Upper lobe of left lung (tissue), 6 donors: ENCODE measurements around the gene COL15A1. TPM values are rescaled to one million over a fixed set of nuclear protein-coding genes. Genes with fewer than 3 reads are reported as not detected.
A peak's percentile ranks its signal among the peaks of the same experiment; 100 is the strongest.

Source experiments
- ATAC-seq, 2 donors: fragments of 200-7000 bp; cut with Tn5 transposase; one replicate each; pipeline ENCODE4 v1.9.1; 2022; ENCODE audit warnings: mild to moderate bottlenecking in 2 of 2, moderate library complexity in 2 of 2; ENCODE audit not compliant: low FRiP score in 2 of 2
- DNase-seq, 2 donors: peaks; one replicate each; pipeline ENCODE4 v3.0.0-alpha.2; 2019 to 2020
- H3K27ac ChIP-seq, 4 donors: fragments of 200-600 bp; sonication (generic); one replicate each; pipeline ENCODE4 v1.5.1; 2016 to 2019
- H3K27me3 ChIP-seq, 4 donors: fragments of 200-600 bp; sonication (generic); one replicate each; pipeline ENCODE4 v1.5.1; 2017 to 2019
- H3K36me3 ChIP-seq, 4 donors: fragments of 200-600 bp; sonication (generic); one replicate each; pipeline ENCODE4 v1.5.1; 2016 to 2019
- H3K4me1 ChIP-seq, 4 donors: fragments of 200-600 bp; sonication (generic); one replicate each; pipeline ENCODE4 v1.5.1; 2018 to 2019
- H3K4me3 ChIP-seq, 4 donors: fragments of 200-600 bp; sonication (generic); one replicate each; pipeline ENCODE4 v1.5.1; 2017 to 2019; ENCODE audit warnings: mild to moderate bottlenecking in 2 of 4, moderate library complexity in 1 of 4
- H3K9me3 ChIP-seq, 4 donors: fragments of 200-600 bp; sonication (generic); one replicate each; pipeline ENCODE4 v1.5.1; 2018 to 2019
- CTCF ChIP-seq, 6 experiments: fragments of 450-650 bp in 4 of 6; fragments of 200-600 bp in 2 of 6; sonication (generic) in 2 of 6; IDR thresholded peaks; one replicate each; pipeline ENCODE4 v1.5.1; 2016 to 2019; ENCODE audit warnings: antibody characterized with exemption in 6 of 6
- EP300 ChIP-seq, 4 donors: sonication (generic); formaldehyde crosslinking; IDR thresholded peaks; one replicate each; pipeline ENCODE4 v1.5.1; 2017; ENCODE audit warnings: antibody characterized with exemption in 4 of 4, control low read depth in 2 of 4
- POLR2A ChIP-seq, 4 donors: fragments of 450-650 bp; IDR thresholded peaks; one replicate each; pipeline ENCODE4 v1.5.1; 2016 to 2017; ENCODE audit warnings: antibody characterized with exemption in 4 of 4, mild to moderate bottlenecking in 2 of 4
- POLR2AphosphoS5 ChIP-seq, 2 donors: sonication (generic); formaldehyde crosslinking; IDR thresholded peaks; one replicate each; pipeline ENCODE4 v1.5.1; 2017; ENCODE audit warnings: antibody characterized with exemption in 2 of 2
- WGBS, 2 donors: methylation state at CpG; one replicate each; pipeline ENCODE4 v1.1.5; 2017 to 2018; 5-methylcytosine and 5-hydroxymethylcytosine counted together
- total RNA-seq, 6 donors: library from RNA; depleted of rRNA in 4 of 6; stranded (reverse); fragments of >200 nt in 4 of 6; gene quantifications; one replicate each; pipeline versions ENCODE4 v1.1.0 to v1.2.1, GENCODE V29; 2016 to 2021
- donor health status: DM: no; HTN: no; CAD: no; lungs with moderate emphysema.
- donor health status: DM: no; HTN: yes; CAD: no; lungs with severe emphysema.

COL15A1 gene
- total RNA-seq, 6 donors from 2014 or later: 1.0 to 17.9 (median 2.7) TPM

- Histone ChIP-seq H3K27me3 (no peaks in the 10 kb centered on the region), H3K27ac (no peak overlapping the region), H3K36me3 (no peaks in the 10 kb centered on the region), H3K4me1 (peaks cover 44 to 63% (median 48%) of the 10 kb centered on the region in 4 donors), H3K9me3 (no peaks in the 10 kb centered on the region), H3K4me3 (no peak overlapping the region)
- ATAC-seq (no peak), DNase-seq (no peak)
- no peak for TF ChIP-seq POLR2A (IDR thresholded peaks at IDR 0.05)
- TF ChIP-seq POLR2AphosphoS5 (IDR thresholded peaks at IDR 0.05): no peak
- no peak for TF ChIP-seq CTCF (IDR thresholded peaks at IDR 0.05)
- no peak for TF ChIP-seq EP300 (IDR thresholded peaks at IDR 0.05)
- 83 to 84% methylated on average over 6 of the region's 6 CpGs for WGBS, 2 donors
These were observed 171.3 kb downstream of the COL15A1 start for GRCh38 chr9:99114846-99115500.

GRCh38 chr9:99116003-99116411, 172.3 kb downstream of the COL15A1 start:
- TF ChIP-seq EP300 (IDR thresholded peaks at IDR 0.05) (no peak), POLR2A (IDR thresholded peaks at IDR 0.05) (no peak), POLR2AphosphoS5 (IDR thresholded peaks at IDR 0.05) (no peak), CTCF (IDR thresholded peaks at IDR 0.05) (no peak)
- Histone ChIP-seq H3K4me1 (peaks cover 39 to 62% (median 48%) of the 10 kb centered on the region in 4 donors), H3K36me3 (no peaks in the 10 kb centered on the region), H3K4me3 (no peak overlapping the region), H3K9me3 (no peaks in the 10 kb centered on the region), H3K27ac (no peak overlapping the region), H3K27me3 (no peaks in the 10 kb centered on the region)
- no peak for DNase-seq
- 57 to 70% methylated on average over 3 of the region's 3 CpGs for WGBS, 2 donors
- no peak for ATAC-seq

GRCh38 chr9:99118782-99119466, 175.2 kb downstream of the COL15A1 start:
- Histone ChIP-seq H3K27me3 (no peaks in the 10 kb centered on the region), H3K27ac (peak overlapping the region in 3 of 4 donors; percentile 23 to 62 (median 54)), H3K4me3 (no peak overlapping the region), H3K9me3 (no peaks in the 10 kb centered on the region), H3K36me3 (no peaks in the 10 kb centered on the region), H3K4me1 (peaks cover 30 to 55% (median 42%) of the 10 kb centered on the region in 4 donors)
- ATAC-seq: peak; percentile 76 to 79
- no peak for TF ChIP-seq EP300 (IDR thresholded peaks at IDR 0.05)
- no peak for TF ChIP-seq POLR2AphosphoS5 (IDR thresholded peaks at IDR 0.05)
- no peak for TF ChIP-seq CTCF (IDR thresholded peaks at IDR 0.05)
- no peak for TF ChIP-seq POLR2A (IDR thresholded peaks at IDR 0.05)
- 67 to 80% methylated on average over 7 of the region's 7 CpGs for WGBS, 2 donors
- peak in 1 of 2 donors; percentile 56 for DNase-seq

- H3K9me3 ChIP-seq: no peaks in the 10 kb centered on the region
- H3K27me3 ChIP-seq: no peaks in the 10 kb centered on the region
- TF ChIP-seq CTCF (IDR thresholded peaks at IDR 0.05): no peak
- TF ChIP-seq POLR2AphosphoS5 (IDR thresholded peaks at IDR 0.05): no peak
- no peak for TF ChIP-seq EP300 (IDR thresholded peaks at IDR 0.05)
- no peak for TF ChIP-seq POLR2A (IDR thresholded peaks at IDR 0.05)
- H3K4me1 ChIP-seq: peaks cover 30 to 56% (median 45%) of the 10 kb centered on the region in 4 donors
- H3K4me3 ChIP-seq: no peak overlapping the region
- H3K27ac ChIP-seq: peak overlapping the region in 1 of 4 donors; percentile 62
- ATAC-seq: peak in 1 of 2 donors; percentile 17
- DNase-seq: no peak
- H3K36me3 ChIP-seq: no peaks in the 10 kb centered on the region
These were observed 176.4 kb downstream of the COL15A1 start for GRCh38 chr9:99119976-99120655.

Other genes with a start within 250 kb of the COL15A1 start
- under 1 TPM in 5 of 6 donors, not detected in 1; 0.15 to 1.00 (median 0.81) TPM for gene GABBR2, start 235.0 kb upstream of the COL15A1 start, total RNA-seq
- 10 to 100 TPM; 25.6 to 56.2 (median 34.2) TPM for gene ANKS6, start 147.4 kb upstream of the COL15A1 start, total RNA-seq
- gene GALNT12, start 136.2 kb upstream of the COL15A1 start, total RNA-seq: 10 to 100 TPM; 18.2 to 89.1 (median 30.0) TPM
- gene TGFBR1, start 161.2 kb downstream of the COL15A1 start, total RNA-seq: 10 to 100 TPM; 13.6 to 63.1 (median 37.9) TPM